Non-pigmented ciliary epithelial cell (primary cell): ENCODE data around the gene FAM110D.

Experiments
- DNase-seq: peaks from one replicate; pipeline ENCODE4 v3.0.0-alpha.2; 2010; ENCODE audit warnings: low read depth

The FAM110D gene

DNA sequence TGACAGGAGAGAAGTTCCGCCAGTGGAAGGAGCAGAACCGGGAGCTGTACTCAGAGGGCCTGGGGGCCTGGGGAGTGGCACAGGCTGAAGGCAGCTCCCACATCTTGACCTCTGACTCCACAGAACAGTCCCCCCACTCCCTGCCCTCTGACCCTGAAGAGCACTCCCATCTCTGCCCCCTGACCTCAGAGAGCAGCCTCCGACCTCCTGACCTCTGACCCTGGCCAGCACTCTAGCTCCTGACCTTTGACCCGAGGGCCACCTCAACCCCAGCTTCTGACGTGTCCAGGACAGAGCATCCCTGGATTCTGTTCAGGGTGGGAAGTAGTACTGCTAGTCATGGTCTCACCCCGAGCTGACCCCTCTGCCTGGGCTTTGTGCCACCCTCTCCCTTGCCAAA is 30.5 kb downstream of the FAM110D start:
- DNase-seq = no peak

DNA sequence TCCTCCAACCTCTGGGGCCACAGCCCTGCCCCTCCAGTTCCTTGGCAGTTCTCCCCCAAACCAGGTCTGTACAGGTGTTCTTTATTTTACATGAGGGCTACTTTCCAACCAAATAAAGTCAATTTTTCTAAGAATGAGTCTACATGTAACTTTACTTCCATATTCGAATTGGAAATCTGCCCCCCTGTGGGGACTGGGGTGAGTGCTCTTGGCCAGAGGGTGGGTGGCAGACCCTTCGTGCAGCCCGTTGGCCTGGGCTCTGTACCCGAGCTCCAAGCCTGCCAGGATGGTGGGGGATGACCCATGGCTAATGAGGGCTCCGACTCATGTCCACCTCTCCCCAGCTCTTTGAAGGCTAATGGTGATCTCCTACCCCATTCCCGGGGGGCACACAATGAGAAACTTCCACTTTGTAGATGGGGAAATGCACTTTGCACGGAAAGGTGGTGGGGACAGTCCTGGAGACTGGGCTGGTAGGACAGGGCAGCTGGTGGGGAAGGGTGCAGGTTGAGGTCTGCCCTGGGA is 30.9 kb downstream of the FAM110D start:
- DNase-seq = no peak

DNA sequence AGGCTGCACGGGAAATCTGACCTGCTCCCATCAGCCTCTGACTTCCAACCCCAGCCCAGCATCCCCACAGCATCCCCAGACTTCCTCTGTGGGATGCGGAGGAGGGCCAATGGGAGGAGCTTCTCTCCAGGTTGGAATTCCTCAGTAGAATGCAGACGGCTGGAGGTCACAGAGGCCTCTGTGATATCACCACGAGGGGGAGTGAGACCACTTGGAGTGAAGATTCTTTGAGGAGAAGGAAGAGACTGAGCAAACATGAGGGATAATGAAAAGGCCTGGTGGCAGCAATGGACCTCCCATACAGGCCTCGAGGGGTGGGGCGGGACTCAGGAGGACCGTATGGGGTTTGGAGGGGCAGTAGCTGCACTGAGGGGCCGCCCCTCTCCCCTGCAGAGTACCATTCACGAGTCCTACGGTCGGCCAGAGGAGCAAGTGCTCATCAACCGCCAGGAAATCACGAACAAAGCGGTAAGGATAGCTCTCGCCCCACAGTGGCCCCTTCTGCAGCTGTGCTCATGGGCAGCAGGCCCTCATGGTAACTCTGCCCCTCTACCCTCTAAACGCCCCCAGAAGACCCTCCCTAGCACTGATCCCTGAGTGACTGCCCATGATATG is 31.6 kb downstream of the FAM110D start, which contains the start of gene CATSPER4:
CATSPER4 (plus strand) TSS at position 230 of the 615 bp plus-strand sequence; CDS start at position 256, 26 bp downstream.
- DNase-seq = no peak

DNA sequence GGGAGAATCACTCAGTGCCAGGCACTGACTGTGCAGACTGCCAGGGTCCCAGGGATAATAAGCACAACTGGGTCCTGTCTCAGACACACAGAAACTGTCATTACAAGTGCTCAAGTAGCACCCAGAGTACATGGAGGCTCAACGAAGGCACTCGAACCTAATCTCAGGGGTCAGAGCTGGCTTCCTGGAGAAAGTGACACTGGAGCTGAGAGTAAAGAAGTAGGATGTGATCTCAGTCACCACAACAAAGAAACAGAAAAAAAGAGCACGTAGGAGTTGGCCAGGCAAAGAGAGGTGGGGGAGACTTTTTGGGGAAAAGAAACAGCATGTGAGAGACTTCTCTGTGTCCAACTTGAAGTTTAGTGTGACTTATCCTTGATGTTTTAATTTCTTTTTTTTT is 32.9 kb downstream of the FAM110D start:
- no peak for DNase-seq

DNA sequence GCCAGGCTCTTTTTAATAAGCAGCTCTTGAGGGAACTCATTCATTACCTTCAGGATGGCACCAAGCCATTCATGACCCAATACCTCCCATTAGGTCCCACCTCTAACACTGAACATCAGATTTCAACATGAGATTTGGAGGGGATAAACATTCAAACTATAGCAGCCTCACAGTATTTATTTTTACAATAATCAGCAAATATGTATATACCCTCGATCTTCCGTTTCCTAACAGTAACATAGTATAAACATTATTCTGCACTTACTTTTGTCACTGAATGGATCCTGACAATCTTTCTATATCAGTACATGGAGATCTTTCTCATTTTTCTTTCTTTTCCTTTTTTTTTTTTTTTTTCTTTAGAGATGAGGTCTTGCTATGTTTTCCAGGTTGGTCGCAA is 36.9 kb downstream of the FAM110D start:
- no peak for DNase-seq

DNA sequence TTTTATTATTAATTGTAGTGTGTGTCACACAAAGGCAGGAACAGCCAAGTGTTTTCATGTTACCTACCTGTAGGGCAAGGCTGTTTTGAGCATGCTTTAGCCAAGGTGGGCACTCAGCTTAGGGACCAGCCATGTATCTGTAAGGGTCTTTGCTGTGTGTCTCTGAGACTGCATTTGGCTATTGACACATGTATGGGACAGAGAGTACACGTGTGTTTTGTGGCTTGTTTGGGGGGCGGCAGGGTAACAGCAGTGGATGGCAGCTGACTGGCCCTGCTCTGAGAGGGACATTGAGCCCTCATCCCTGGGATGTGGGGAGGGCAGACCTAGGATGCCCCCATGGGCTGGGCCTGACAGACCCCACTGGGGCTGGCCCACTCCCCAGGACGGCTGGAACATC is 38.4 kb downstream of the FAM110D start:
- DNase-seq = no peak

DNA sequence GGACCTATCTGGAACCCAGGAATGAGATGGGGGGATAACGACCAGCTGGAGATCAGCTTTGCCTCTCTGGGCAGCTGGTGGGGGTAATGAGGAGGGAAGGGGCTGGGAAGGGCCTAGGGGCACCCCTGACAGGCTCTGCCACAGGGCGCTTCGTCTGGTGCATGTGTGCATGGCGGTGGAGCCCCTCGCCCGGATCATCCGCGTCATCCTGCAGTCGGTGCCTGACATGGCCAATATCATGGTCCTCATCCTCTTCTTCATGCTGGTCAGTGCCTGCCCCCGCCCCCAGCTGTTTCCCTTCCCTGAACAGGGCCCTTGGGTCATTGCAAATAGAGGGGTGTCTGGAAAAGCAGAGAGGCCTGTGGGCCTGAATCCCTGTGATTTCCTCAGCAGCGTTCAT is 38.9 kb downstream of the FAM110D start:
- no peak for DNase-seq

DNA sequence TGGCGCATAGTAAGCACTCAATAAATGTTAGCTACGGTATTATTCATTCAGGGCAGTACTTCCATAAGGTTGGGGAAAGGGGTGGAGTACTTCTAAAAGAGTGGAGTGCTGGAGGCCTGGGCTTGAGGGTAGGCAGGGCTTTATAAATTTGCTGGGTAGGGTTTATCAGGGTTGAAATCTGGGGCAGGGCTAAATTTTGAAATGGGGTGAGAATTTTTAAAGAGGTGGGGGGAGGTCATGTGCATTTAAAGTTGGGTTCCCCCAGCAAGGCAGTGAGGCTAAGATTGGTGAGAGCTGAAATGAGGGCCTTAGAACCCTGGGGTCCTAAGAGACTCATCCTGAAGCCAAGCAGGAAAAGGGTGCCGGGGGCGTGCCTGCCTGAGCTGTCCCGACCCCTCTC is 41.5 kb downstream of the FAM110D start:
- DNase-seq = no peak

DNA sequence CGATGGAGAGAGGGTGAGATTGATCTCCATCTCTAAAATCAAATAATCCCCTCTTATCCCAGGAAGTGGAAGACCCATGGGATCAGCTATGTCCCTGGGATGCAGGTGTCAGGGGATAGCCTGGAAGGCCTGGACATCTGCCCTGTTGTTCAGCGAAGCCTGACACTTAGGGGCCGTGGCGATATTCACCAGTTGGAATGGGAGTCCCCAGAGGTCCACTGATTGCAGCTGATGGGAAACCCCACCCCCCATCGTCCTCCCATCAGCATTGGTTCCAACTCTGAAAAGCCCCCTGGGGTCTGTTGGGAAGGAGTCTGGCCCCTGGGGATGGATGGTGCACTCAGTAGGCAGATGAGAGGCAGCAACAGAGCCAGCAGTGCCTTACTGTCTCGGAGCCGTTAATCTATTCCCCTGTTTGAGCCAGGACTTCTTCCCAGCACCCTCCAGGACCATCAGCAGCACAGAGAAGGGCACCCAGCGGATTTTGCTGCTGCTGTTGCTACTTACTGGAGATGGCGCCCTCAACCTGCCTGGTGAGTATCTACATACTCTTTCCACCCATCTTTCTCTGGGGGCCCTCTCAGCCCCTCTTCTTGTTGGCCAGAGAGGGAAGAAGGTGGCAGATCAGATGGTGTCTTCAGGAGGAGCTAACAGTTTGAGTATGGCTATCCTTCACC is 44.9 kb downstream of the FAM110D start:
- DNase-seq = no peak

DNA sequence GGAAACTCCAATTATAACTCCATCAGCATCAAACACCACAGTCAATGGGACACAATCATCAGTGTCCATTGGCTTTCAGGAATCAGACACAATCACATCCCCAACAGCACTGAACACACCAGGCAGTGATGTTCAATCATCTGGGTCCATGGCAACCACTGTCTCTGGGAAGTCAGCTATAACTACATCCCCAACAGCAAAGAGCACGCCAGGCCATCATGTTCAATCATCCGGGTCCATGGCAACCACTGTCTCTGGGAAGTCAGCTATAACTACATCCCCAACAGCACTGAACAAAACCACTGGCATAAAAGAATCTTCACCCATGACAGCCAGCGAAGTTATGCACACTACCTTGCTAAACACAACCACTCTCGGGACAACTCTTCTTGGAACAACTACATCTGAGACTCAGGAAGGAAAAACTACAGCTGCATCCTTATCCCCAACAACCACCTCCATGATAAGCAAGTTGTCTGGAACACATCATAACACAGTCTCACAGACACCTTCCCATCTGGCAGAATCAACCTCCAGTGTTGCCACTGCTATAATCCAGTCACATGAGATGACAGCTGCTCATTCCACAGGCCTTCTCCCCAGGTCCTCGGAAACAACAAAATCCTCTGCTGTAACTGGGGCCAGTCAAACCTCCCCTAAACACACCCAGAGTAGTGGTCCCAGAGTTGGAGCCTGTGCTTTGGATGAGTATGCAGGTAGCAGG is 51.4 kb downstream of the FAM110D start:
- DNase-seq = no peak

DNA sequence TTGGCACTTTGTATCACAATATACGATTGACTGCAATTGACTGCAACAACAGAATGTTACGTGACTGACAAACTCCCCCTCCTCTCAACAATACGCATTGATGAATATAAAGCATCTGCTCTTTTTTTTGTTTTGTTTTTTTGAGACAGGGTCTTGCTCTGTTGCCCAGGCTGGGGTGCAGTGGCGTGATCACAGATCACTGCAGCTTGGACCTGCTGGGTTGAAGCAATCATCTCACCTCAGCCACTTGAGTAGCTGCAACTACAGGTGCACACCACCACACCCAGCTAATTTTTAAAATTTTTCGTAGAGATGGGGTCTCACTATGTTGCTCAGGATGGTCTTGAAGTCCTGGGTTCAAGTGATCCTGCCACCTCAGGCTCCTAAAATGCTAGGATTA is 53.8 kb downstream of the FAM110D start:
- no peak for DNase-seq

DNA sequence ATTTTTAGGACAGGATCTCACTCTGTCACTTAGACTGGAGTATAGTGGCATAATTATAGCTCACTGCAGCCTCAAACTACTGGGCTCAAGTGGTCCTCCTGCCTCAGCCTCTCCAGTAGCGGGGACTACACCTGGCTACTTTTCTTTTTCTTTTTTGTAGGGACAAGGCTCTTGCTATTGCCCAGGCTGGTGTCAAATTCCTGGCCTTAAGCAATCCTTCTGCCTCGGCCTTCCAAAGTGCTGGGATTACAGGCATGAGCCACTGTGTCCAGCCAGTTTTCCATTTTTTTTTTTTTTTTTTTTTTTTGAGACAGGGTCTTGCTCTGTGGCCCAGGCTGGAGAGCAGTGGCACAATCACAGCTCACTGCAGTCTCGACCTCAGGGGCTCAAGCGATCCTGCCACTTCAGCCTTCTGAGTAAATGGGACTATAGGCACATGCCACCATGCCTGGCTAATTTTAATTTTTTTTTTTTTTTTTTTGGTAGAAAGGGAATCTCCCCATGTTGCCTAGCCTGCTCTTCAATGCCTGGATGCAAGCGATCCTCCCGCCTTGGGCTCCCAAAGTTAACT is 54.5 kb downstream of the FAM110D start:
- no peak for DNase-seq
